Measurements from ENCODE around the gene AXIN1. TPM values are rescaled to one million over a fixed set of nuclear protein-coding genes. Genes with fewer than 3 reads are reported as not detected.

AXIN1 gene
- total and polyA plus RNA-seq, 8 donors: 8.0 to 13.6 (median 10.8) TPM

DNA sequence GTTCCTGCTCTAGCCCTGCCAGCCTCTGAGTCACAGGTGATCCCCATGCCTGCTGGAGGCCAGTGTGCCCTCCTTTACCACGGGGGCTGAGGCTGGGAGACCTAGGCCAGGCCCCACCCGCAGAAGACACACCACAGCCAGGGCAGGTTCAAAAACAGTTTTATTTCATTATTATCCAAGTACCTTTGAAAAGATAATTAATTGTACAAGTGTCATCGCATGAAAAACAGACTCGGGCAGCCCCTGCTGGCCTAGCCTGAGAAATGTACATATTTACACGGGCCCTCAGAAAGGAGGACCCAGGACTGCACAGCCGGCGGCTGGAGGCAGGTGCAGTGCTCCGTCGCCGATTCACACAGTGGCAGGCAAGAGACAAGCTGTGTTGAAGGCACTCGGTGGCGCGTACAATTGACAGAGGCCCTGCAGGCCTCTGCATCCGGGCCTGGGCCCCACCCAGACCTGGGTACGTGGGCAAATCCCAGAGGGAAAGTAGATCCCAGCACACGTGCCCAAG lies 65.2 kb downstream of the AXIN1 start:
- Histone ChIP-seq H3K4me1 (no peaks in the 10 kb centered on the region), H3K27ac (no peak overlapping the region), H3K27me3 (no peaks in the 10 kb centered on the region), H3K9me3 (no peaks in the 10 kb centered on the region), H3K4me3 (no peak overlapping the region), H3K36me3 (peaks cover 0 to 14% (median 0%) of the 10 kb centered on the region in 3 donors)
- FAIRE-seq: no peak
- peak in 3 of 4 donors; percentile 11 to 60 (median 18) for ATAC-seq
- peak in 4 of 6 donors; percentile 50 to 67 (median 64) for DNase-seq
- intact Hi-C loops (cut with DNase I): no loop called here
- WGBS, 2 donors: 28 to 32% methylated on average over 16 of the region's 16 CpGs
- TF ChIP-seq, protein P1, sequence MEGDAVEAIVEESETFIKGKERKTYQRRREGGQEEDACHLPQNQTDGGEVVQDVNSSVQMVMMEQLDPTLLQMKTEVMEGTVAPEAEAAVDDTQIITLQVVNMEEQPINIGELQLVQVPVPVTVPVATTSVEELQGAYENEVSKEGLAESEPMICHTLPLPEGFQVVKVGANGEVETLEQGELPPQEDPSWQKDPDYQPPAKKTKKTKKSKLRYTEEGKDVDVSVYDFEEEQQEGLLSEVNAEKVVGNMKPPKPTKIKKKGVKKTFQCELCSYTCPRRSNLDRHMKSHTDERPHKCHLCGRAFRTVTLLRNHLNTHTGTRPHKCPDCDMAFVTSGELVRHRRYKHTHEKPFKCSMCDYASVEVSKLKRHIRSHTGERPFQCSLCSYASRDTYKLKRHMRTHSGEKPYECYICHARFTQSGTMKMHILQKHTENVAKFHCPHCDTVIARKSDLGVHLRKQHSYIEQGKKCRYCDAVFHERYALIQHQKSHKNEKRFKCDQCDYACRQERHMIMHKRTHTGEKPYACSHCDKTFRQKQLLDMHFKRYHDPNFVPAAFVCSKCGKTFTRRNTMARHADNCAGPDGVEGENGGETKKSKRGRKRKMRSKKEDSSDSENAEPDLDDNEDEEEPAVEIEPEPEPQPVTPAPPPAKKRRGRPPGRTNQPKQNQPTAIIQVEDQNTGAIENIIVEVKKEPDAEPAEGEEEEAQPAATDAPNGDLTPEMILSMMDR (IDR thresholded peaks at IDR 0.05): no peak

- 56 to 77% methylated on average over 22 of the region's 22 CpGs for WGBS, 2 donors
- H3K9me3 ChIP-seq: no peaks in the 10 kb centered on the region
- H3K4me3 ChIP-seq: no peak overlapping the region
- intact Hi-C loops (cut with DNase I): no loop called here
- peak in 4 of 6 donors; percentile 25 to 72 (median 50) for DNase-seq
- no peaks in the 10 kb centered on the region for H3K27me3 ChIP-seq
- peaks cover 0 to 14% (median 0%) of the 10 kb centered on the region in 3 donors for H3K36me3 ChIP-seq
- FAIRE-seq: no peak
- H3K27ac ChIP-seq: no peak overlapping the region
- TF ChIP-seq, protein P1 (IDR thresholded peaks at IDR 0.05): no peak
- no peak for ATAC-seq
- no peaks in the 10 kb centered on the region for H3K4me1 ChIP-seq
Measured at GRCh38 chr16:286491-287297, 65.8 kb downstream of the AXIN1 start.

DNA sequence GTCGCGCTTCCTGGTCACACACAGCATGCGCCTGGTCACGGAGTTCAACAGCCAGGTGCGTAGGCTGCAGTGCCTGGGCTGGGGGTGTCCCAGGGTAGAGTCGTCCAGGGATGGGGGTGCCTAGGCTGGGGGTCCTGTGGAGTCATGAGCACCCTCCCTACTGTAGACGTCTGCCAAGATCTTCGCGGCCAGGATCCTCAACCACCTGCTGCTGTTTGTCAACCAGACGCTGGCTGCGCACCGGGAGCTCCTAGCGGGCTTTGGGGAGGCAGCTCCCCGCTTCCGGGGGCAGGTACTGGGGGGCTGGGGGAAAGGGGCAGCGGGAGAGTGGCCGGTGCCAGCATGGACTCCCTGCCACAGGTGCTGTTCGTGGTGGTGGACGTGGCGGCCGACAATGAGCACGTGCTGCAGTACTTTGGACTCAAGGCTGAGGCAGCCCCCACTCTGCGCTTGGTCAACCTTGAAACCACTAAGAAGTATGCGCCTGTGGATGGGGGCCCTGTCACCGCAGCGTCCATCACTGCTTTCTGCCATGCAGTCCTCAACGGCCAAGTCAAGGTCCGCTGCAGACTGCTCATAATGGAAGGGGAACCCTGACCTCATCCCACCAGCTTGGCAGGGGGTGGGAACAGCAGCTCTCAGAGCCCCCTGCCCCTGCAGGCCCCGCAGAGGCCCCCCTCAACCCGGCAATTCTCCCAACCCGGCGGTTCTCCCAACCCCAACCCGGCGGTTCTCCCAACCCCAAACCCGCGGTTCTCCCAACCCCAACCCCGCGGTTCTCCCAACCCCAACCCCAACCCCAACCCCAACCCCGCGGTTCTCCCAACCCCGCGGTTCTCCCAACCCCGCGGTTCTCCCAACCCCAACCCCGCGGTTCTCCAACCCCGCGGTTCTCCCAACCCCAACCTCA lies 67.1 kb downstream of the AXIN1 start:
- FAIRE-seq (no peak), ATAC-seq (no peak), DNase-seq (peak in 3 of 6 donors; percentile 31 to 70 (median 52))
- Histone ChIP-seq H3K27ac (no peak overlapping the region), H3K4me1 (no peaks in the 10 kb centered on the region), H3K27me3 (no peaks in the 10 kb centered on the region), H3K4me3 (peak overlapping the region in 1 of 4 donors; percentile 65), H3K9me3 (no peaks in the 10 kb centered on the region), H3K36me3 (peaks cover 0 to 14% (median 0%) of the 10 kb centered on the region in 3 donors)
- 42 to 73% methylated on average over 42 to 48 of the region's 48 CpGs for WGBS, 2 donors
- TF ChIP-seq, protein P1 (IDR thresholded peaks at IDR 0.05): no peak
- intact Hi-C loops (cut with DNase I): no loop called here

- Histone ChIP-seq H3K27ac (peak overlapping the region in 1 of 4 donors; percentile 30), H3K36me3 (peaks cover 0 to 14% (median 0%) of the 10 kb centered on the region in 3 donors), H3K9me3 (no peaks in the 10 kb centered on the region), H3K4me1 (no peaks in the 10 kb centered on the region), H3K27me3 (no peaks in the 10 kb centered on the region), H3K4me3 (peak overlapping the region in 3 of 4 donors; percentile 24 to 65 (median 46))
- ATAC-seq (peak in 3 of 4 donors; percentile 0 to 4 (median 2)), FAIRE-seq (no peak), DNase-seq (peak in 4 of 6 donors; percentile 35 to 82 (median 61))
- WGBS, 2 donors: 40 to 67% methylated on average over 50 to 52 of the region's 52 CpGs
- TF ChIP-seq, protein P1 (IDR thresholded peaks at IDR 0.05): no peak
- intact Hi-C loops (cut with DNase I): no loop called here
Measured at GRCh38 chr16:284204-285120, 68.1 kb downstream of the AXIN1 start.

All from pancreas (tissue), 10 donors.